Tibial nerve (tissue), 4 donors: ENCODE data around the gene NT5C.

ENCODE experiments used
- EP300 ChIP-seq, 2 donors: sonication (generic); formaldehyde crosslinking; IDR thresholded peaks; one replicate each; pipeline ENCODE4 v1.6.1; 2017; ENCODE audit warnings: antibody characterized with exemption in 2 of 2, mild to moderate bottlenecking in 1 of 2
- POLR2A ChIP-seq, 2 donors: fragments of 450-650 bp; IDR thresholded peaks; one replicate each; pipeline ENCODE4 v1.6.1; 2017; ENCODE audit warnings: antibody characterized with exemption in 2 of 2, mild to moderate bottlenecking in 2 of 2, moderate library complexity in 2 of 2
- TF ChIP-seq, protein P1 (sequence below), 5 experiments: fragments of 200-600 bp in 3 of 5; fragments of 450-650 bp in 2 of 5; sonication (generic) in 3 of 5; IDR thresholded peaks; one replicate each; pipeline ENCODE4 v1.5.1; 2016 to 2019; ENCODE audit warnings: antibody characterized with exemption in 5 of 5, mild to moderate bottlenecking in 3 of 5, moderate library complexity in 2 of 5

GRCh38 chr17:75116737-75117136 is 14.8 kb downstream of the NT5C start:
- TF ChIP-seq, protein P1, sequence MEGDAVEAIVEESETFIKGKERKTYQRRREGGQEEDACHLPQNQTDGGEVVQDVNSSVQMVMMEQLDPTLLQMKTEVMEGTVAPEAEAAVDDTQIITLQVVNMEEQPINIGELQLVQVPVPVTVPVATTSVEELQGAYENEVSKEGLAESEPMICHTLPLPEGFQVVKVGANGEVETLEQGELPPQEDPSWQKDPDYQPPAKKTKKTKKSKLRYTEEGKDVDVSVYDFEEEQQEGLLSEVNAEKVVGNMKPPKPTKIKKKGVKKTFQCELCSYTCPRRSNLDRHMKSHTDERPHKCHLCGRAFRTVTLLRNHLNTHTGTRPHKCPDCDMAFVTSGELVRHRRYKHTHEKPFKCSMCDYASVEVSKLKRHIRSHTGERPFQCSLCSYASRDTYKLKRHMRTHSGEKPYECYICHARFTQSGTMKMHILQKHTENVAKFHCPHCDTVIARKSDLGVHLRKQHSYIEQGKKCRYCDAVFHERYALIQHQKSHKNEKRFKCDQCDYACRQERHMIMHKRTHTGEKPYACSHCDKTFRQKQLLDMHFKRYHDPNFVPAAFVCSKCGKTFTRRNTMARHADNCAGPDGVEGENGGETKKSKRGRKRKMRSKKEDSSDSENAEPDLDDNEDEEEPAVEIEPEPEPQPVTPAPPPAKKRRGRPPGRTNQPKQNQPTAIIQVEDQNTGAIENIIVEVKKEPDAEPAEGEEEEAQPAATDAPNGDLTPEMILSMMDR (IDR thresholded peaks at IDR 0.05): no peak
- TF ChIP-seq POLR2A (IDR thresholded peaks at IDR 0.05) (no peak), EP300 (IDR thresholded peaks at IDR 0.05) (no peak)
